GM21619 (cell line): ENCODE data around the gene ATAD3B.
"Not testable (repeated sequence)": the region's sequence is repeated elsewhere in the genome, so short reads cannot be mapped to it uniquely, and the experiment has no call there.

Experiments
- ATAC-seq: cut with Tn5 transposase; IDR thresholded peaks from one replicate; pipeline ENCODE4 v1.9.1; 2021; ENCODE audit not compliant: unreplicated experiment

ATAD3B gene

DNA sequence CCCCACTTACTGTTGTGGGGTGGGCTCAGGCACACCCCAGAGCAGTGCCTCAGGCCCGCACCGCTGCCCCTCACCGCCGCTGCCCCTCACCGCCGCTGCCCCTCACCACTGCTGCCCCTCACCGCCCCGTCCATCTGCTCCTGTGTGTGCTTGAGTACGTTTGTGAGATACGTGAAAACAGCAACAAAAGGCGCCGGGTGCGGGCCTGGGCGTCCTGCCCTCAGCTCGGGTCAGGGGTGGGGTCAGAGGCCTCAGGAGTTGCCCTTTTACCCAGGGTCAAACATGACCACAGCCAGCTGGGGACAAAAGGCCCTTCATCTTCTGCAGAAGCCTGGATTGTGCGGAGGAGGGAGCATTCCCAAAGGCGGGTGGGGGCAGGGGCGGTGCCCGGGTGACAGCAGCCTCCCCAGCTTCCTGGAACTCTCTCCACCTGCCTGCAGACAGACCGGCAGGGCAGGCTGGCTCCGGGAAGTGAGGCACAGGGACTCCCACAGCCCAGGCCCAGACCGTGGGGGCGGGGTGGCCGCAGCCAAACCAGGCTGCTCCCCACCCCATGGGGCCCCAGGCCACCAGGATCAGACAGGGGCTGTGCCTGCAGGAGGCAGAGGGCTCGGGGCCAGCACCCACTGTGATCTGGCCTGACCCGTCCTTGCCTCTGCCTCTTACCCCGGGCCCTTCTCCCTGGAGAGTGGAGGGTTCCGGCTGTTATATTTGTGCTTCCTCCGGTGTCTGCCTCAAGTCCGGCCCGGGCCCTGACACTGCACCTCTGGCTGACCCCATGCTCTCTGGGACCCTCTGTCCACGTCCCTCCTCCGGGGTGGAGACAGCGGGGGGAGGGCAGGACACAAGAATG, 38.4 kb upstream of the ATAD3B start:
- ATAC-seq: no peak

DNA sequence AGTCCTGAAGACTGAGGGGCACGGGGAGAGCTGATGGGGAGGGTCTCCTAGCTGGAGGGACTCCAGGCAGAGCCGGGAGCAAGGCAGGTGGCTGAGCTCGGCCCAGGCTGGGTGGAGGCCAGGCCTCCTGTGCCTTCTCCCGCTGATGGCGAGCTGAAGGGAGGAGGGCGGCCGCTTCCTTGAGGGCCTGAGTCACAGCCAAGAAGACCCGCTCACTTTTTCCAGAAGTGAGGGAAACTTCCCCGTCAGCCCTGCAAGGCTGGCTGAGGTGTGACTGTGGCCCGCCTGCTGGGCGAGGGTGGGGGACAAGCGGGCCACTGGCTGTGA, 37.8 kb upstream of the ATAD3B start:
- no peak for ATAC-seq

DNA sequence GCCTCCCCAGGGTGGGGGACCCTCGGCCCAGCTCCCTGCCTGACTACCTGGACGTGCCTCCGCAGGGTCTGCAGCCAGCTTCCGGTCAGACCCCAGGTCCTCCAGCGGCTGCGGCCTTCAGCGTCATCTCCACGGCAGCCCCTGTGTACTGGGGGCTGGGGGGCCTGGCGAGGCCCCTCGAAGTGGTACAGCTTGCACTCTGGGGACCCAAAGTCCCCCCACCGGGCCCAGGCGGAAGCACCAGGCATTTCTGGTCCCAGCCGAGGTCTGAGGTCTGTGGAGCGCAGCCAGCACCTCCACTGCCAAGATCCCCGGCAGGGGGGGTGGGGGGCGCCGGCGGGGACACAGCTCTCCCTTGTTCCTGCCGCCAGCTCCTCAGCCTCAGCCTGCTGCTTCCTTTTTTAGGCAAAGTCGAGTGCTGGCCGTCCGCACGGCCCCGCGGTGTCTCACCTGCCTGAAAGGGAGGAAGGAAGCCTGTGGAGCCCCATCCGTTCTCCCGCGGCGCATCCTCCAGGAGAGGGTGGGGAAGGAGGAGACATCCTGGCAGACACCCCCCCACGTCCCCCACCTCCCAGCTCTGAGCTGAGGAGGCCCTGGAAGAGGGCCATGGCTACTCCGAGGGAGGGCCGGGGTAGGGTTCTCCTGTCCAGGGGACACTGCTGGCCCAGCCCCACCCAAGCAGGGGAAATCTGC, 37.3 kb upstream of the ATAD3B start:
- ATAC-seq: no peak

DNA sequence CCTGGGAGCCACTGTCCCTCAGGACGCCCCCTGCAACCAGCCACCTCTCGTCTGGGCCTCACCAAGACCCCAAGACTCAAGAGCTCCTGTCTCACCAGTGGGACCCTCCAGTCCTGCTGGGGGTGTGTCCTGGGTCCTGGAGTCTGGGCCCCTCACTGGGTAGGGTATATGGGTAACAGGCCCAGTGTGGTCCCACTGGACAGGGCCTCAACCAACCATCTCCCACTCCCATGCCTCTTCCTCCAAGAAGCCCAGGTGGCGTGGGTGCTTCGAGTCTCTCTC, 36.8 kb upstream of the ATAD3B start:
- no peak for ATAC-seq

DNA sequence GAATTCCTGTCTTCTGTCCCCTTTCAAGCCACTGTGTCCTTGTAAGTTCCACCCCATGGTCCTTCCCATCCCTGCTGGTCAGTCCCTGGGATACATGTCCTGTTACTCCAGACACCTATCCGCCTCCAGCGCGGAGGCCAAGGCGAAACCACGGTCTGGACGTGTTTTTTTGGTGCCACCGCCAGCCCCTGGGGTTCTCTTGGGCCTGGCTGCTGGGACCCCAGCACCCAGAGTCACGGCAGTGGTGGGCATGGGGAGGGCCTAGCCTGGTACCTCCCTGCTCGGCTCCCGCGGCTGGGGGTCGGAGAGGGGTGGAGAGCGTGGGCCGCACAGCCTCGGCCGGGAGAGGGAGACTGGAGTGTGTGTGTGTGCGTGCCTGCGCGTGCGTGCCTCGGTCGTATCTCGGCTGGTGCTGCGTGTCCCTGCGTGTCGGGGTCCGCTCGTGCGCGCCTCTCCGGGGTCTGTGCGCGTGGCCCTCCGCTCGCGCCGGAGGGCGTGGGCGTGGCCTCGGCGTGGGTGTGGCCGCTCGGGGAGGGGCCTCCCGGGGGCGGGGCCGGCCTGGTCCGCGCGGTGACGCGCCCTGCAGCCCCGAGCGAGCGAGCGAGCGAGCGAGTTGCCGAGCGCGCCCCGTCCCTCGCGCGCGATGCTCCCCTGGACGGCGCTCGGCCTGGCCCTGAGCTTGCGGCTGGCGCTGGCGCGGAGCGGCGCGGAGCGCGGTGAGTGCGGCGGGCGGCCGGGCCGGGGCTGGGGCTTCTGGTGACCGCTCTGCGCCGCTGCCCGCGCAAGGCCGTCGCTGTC, 36.3 kb upstream of the ATAD3B start, which contains the start of gene VWA1:
Gene VWA1 (plus strand): TSS at position 585 of the 798 bp plus-strand sequence. CDS start 59 bp downstream, at position 644.
- ATAC-seq: no peak

DNA sequence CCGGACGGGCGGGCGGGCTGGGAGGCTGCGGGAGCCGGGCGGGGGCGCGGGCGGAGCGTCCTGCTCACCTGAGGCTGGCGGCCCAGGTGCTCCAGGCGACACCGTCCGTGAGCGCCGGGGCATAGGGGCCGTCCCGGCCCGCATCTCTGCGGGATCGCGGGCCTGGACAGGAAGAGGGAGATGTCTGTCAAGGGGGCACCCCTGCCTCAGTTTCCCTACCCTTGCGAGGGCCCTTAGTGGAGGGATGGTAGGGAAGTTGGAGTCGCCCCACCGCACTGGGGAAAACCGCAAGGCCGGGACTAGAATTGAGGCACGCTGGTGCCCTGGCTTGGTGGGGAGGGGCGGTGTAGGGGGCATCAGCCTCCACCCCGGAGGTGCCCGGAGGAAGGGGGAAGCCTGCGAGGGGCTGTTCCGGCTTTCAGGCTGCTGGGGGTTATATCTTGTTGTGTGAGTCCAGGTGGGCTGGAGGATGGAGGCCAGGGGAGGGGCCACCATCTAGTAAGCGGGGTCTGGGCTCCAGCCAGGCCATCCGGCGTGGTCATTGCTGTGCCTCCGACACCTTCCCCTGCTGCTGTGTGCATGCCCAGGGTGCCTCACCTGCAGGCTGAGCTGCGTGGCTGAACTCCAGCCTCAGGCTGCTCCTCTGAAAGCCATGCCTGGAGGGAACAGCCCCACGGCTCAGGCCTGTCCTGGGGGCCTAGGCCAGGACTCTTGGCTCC, 35.5 kb upstream of the ATAD3B start:
- no peak for ATAC-seq

DNA sequence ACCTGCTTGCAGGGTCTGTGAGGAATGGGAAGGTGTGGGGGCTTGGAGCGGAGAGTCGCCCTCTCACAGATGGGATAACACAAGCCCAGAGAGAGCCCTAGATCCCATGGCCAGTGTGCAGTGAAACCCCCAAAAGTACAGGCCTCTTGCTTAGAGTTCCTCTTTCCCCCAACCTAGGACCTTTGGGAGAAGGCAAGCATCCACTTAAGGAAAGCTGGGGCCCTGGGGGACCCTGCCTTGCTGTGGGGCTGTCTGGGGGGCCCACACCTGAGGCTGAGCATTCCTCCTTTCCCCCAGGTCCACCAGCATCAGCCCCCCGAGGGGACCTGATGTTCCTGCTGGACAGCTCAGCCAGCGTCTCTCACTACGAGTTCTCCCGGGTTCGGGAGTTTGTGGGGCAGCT, 34.9 kb upstream of the ATAD3B start:
- ATAC-seq: no peak

DNA sequence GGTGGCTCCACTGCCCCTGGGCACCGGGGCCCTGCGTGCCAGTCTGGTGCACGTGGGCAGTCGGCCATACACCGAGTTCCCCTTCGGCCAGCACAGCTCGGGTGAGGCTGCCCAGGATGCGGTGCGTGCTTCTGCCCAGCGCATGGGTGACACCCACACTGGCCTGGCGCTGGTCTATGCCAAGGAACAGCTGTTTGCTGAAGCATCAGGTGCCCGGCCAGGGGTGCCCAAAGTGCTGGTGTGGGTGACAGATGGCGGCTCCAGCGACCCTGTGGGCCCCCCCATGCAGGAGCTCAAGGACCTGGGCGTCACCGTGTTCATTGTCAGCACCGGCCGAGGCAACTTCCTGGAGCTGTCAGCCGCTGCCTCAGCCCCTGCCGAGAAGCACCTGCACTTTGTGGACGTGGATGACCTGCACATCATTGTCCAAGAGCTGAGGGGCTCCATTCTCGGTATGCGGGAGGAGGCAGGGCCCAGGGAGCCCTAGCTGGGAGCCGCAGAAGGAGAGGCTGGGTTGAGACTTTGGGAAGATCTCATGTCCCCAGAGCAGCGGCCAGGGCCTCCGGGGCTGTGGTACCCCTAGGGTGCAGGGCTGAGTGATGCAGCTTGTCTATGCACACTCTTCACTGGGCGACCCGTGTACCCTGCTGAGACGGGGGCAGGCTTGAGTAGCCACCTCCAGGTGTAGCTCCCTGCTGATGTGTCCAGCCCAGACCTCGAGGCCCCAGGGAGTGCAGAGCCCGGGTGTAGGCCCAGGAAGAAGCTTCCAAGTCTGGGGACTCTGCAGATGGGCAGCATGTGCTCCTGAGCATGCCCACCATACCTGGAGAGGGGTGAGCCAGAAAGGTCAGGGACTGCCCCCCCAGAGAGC, 34.3 kb upstream of the ATAD3B start:
- ATAC-seq: no peak

DNA sequence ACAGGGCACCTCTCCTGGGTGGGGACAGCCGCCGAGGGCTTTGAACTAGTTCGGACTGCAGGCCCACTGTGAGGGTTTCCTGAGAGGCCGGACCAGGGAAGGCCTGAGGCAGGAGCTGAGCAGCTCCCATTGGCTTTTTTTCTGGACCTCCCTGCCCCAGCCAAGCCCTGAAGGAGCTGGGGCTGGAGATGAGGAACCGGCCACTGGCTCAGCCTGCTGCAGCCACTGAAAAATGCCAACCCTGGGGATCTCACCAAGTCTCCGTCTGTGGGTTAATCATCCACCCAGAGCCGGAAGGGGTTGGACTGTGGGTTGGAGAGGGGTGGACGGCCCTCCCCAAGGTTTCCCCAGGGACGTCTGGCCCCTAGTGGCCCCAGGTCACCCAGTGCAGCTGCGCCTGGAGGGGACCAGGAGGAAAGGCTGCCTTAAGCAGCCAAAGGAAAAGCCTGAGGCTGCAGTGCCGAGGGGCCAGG, 33.6 kb upstream of the ATAD3B start:
- ATAC-seq: no peak

DNA sequence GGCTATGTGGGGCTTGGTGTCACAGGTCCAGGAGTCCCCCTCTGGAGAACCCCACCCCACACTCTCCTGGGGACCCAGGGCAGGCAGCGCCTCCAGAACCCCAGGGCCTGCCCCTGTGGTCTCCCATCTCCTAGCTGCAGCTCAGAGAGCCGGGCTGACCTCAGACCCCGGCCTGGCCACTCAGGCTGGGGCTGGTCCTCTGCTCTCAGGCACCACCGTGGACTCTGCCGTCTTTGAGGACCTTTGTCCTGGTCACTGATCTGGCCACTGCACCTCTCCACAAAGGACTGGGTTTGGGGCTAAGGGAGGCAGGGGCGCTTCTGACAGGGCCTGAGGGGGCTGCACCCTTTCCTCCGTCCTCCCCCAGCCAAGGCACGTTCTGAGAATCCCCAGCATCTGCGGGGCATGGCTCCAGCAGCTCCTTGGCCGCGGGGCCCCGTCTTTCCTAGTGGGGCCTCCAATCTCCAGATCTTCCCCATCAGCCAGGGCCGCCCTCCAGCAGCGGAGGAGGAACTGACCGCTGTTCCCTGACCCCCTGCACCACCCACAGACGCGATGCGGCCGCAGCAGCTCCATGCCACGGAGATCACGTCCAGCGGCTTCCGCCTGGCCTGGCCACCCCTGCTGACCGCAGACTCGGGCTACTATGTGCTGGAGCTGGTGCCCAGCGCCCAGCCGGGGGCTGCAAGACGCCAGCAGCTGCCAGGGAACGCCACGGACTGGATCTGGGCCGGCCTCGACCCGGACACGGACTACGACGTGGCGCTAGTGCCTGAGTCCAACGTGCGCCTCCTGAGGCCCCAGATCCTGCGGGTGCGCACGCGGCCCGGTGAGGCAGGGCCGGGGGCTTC, 32.8 kb upstream of the ATAD3B start:
- ATAC-seq: no peak

DNA sequence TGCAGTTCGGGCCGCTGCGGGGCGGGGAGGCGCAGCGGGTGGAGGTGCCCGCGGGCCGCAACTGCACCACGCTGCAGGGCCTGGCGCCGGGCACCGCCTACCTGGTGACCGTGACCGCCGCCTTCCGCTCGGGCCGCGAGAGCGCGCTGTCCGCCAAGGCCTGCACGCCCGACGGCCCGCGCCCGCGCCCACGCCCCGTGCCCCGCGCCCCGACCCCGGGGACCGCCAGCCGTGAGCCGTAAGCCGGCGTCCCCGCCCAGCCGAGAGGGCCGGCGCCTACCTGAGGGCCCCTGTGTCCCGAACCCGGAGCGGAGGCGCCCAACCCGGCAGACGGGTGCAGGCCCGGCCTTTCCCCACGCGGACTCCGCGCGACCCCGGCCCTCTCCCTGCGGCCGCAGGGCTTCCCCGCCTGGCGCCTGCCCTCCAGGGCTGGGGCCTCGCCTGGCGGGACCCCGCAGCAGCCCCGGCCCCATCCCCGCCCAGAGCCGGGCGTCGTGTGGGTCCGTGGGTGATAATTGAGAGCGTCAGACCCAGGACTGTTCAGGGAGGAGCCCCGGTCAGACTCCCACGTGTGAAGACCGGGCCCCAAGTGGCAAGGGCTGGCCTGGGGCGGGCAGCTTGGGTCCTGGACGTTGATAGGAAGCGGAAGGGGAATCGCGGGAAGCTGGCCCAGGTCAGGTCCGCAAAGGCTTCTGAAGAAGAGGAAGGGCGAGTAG, 31.9 kb upstream of the ATAD3B start:
- ATAC-seq: no peak

DNA sequence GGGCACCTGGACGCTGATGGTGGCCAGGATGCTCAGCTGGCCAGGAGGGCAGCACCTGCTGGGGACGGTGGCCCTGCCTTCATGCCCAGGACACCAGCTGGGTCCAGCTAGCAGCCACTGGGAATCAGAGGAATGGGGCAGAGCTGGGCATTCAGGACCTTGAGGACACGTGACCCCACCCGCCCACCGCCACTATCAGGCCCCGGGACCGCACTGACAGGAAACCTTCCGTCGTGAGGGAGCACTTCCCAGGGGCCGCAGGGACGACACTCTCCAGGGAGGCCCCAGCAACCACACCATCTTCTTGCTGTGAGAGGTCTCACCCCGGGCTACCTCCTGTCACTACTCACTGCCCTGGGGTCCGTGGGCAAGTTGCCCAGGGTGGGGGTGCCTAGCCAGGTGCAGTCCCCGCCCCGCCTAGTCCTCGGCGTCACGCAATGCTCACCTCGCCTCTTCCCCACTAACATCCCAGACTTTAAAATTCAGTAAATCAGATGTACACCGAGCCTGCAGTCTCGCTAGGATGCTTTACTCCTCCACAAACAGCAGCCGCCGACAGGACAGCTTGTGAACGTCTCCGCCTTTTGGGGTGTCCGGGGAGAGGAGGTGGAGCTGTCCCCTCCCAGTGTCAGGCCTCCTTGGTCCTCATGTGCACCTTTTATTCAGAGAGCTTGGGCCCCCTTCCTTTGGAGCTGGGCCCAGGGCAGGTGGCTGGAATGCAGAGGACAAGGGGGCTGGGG, 31.1 kb upstream of the ATAD3B start:
- no peak for ATAC-seq

DNA sequence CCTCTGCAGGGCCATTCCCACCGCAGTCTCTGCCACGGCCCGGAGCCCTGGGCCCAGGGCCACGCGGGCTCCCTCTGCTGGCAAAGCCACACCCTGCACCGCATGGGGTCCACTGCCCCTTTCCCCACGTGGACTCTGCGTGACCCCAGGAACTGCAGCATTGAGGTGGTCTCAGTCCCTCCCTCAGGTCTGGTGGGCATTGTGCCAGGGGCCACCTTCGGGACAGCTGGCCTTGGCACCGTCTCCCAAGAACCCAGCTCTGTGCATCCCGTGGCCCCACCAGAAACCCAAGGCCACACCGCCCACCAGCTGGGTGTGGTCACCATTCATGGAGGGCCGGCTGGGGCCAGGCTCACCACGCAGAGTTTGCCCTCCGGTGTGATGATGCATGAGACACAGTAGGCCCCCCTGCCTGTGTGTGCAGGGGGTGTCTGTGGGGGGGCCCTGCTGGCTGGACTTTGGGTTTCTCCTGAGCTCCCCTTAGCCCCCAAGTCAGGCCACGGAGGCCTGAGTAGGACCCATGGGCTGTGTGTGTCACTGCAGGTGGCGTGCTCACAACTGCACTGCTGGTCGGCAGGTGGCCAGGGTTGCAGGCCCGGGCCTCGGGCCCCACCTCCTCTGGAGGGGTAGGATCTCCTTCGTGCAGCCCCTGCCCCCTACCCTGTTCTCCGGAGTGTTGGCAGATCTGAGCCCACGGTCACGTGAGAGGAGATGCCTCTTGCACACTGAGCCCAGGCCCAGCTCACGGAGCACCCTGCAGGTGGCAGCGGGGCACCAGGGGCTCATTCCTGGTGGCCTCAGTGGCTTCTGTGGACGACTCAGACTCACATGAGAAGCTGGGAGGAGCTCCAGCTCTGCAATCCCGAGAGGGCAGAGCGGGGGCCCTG, 30.3 kb upstream of the ATAD3B start:
- no peak for ATAC-seq

DNA sequence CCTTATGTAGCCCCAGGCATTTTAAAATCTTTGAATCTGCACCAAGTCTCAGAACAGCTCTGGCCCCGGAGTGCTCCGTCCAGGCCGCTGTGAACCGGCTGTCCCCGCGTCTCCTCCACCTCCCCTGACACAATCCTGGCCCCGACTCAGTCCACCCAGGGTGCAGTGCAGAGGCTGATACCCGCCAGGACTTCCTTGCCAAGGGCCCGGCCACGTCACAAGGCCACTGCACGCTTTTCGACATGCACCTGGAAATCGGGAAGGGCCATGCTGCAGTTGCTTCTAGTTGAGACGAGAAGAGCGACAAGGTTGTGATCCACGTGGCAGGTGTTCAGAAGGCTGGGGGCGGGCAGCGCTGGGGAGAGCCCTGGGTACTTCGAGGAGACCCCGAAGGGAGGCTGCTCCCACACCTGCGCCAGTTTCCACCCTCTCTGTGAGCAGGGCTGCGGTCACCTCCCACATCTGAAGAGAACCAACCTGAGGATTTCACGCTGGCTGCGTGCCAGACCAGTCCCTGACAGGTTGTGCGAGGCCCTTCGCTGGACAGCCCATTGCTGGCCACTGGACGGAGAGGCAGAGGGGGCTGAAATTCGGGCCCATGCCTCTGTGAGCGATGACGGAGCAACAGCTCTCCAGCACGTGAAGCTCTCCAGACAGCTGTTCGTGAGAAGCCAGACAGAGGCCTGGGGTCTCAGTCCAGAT, 29.3 kb upstream of the ATAD3B start:
- no peak for ATAC-seq

DNA sequence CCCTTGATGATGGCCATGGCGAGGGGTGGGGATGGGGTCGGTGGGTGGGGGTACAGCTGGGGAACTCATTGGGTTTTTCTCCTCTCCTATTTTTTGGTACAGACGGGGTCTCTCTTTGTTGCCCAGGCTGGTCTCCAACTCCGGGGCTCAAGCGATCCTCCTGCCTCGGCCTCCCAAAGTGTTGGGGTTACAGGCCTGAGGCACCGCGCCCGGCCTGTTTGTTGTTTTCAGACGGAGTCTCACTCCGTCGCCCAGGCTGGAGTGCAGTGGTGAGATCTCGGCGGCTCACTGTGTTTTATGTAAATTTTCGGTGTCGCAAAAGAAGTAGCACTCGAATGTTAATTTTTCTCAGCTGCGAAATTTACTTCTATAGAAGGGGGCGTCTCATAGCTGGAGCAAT, 24.9 kb upstream of the ATAD3B start:
- ATAC-seq: not testable (repeated sequence)

DNA sequence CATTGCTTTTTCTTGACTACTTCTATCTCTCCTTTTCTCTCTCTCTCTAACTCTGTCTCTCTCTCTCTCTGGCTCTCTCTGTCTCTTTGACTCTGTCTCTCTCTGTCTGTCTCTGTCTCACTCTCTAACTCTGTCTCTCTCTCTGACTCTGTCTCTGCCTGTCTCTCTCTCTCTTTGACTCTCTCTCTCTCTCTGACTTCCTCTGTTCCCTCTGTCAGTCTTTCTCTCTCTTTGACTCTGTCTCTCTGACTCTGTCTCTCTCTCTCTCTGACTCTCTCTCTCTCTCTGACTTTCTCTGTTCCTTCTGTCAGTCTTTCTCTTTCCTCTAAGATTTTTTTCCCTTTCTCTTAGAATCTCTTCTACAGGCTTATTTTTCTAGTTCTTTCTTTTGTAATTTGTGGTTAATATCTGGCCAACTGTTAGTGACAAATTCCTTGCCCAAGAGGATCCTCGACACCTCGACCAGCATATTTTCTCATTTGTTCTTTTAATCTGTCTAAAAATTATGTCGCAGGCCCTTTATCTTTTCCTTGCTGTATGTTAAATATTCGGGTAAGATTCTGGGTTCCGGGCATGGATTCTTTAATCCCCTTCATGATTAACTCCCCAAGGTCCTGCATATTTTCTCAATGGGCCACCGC, 22.3 kb upstream of the ATAD3B start, which contains the start of gene ATAD3C:
Gene ATAD3C (plus strand): TSS at position 591 of the 641 bp plus-strand sequence. CDS start 995 bp downstream, outside the sequence.
- no peak for ATAC-seq
